SW480 (cell line): ENCODE results near the gene GRK6.
A peak's percentile ranks its signal among the peaks of the same experiment; 100 is the strongest.

Experiments
- DNase-seq: peaks from one replicate; pipeline ENCODE4 v3.0.0-alpha.2; 2016; ENCODE audit warnings: low spot score

Gene GRK6

DNA sequence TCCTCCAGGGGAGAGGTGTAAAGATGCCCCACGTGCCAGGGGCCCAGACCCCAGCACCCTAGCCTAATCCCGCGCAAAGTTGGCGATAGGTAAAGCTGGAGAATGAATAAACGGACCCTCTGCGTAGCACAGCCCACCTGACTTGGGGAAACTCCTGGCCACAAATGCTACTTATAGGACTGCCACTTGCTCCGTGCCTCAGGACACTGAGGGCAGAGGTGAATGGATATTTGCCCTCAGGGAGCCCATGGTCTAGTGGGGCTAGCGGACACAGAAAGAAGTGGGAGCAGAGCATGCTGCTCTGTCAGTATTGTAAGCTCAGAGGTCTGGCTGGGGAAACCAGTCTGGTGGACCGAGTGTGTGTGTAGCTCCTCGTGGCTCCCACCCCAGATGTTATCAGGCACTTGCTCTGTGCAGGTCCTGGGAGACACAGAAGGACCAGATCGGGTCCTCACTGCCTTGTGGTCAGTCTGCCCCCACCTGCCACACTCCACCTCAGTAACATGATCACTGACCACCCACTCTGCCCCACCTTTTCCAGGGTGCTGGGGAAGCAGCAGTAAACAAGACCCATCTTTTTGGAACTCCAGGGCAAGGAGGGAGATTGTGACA, 841 bp downstream of the GRK6 start:
- no peak for DNase-seq

DNA sequence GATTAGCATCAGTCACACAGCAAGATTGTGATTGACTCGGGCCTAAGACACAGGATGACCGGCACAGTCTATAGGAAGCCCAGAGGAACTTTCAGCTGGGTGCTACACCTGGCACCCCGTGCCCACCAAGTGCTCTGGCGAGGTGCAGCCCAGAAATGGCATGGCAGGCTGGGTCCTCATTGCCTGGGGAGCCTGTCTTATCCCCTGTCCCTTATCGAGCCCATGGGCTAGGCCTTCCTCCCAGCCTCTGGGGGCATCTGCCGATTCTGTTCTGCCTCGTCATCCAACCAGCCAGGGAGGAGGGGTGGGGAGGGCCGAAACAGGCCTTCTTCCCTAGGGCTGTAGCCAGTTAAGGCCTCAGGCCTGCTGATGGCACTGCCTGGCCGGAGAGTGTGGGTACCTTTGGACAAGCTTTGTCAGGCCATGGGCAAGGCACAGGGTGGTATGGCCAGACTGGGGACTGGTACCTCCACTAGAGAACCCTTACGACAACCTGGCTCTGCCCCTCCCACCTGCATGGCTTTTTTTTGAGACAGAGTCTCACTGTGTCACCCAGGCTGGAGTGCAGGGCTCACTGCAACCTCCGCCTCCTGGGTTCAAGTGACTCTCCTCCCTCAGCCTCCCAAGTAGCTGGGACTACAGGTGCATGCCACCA, 1.6 kb downstream of the GRK6 start:
- DNase-seq = no peak

GRCh38 chr5:177428574-177429217, 2.2 kb downstream of the GRK6 start:
- no peak for DNase-seq

GRCh38 chr5:177429248-177430040, 3.0 kb downstream of the GRK6 start:
- peak; percentile 57 for DNase-seq

DNA sequence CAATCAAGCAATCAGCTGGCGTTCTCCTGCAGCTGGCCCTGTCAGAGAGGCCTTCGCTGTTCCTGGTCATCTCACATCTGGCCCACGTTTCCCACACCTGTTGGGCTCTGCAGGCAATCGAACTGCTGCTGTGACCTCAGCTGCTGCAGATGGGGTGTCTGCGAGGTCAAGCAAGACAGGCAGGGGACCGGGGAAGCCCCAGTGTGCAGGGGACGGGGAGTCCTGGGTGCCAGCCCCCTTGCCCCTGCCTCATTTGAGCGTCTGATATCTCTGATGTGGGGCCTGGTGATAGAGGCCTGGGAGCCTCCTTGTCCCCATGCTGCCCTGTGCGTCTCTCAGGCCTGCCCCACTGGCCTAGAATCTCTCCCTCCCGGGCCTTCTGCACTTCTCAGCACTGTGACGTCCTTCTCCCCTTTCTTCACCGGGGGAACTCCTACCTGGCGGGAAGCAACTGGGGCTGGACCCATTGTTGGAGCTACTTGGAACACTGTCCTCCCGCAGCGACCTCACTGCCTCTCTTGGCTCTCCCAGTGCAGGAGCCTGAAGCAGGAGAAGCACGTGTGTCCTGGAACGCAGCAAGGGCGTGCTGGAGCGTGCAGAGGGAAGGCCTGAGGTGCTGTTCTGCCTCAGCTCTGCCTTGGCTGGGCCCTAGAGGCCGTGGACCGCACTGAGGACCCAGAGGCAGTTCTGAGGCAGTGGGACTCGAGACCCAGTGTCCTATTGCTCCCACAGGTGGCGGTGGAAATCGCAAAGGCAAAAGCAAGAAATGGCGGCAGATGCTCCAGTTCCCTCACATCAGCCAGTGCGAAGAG, 3.9 kb downstream of the GRK6 start:
- no peak for DNase-seq

DNA sequence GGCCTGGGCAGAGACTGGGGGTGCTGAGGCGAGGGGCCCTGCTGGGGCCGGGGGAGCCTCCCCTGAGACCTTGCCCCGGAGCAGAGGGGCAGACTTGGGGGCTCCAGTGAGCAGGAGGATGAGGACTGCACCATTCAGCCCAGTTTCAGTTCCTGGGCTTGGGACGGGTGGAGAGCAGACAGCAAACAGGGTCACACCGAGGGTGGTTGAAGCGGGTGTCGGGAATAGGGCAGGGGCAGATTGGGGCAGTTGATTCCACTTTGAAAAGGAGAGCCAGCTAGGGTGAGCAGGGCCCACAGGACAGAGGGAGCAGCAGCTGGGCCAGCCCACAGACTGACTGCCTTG, 4.5 kb downstream of the GRK6 start:
- peak; percentile 0 for DNase-seq

GRCh38 chr5:177431317-177432142, 5.1 kb downstream of the GRK6 start:
- peak; percentile 86 for DNase-seq

- peak; percentile 81 for DNase-seq
These were observed 5.8 kb downstream of the GRK6 start for GRCh38 chr5:177432143-177432838.

- DNase-seq = no peak
These were observed 6.6 kb downstream of the GRK6 start for GRCh38 chr5:177432839-177433657.

DNA sequence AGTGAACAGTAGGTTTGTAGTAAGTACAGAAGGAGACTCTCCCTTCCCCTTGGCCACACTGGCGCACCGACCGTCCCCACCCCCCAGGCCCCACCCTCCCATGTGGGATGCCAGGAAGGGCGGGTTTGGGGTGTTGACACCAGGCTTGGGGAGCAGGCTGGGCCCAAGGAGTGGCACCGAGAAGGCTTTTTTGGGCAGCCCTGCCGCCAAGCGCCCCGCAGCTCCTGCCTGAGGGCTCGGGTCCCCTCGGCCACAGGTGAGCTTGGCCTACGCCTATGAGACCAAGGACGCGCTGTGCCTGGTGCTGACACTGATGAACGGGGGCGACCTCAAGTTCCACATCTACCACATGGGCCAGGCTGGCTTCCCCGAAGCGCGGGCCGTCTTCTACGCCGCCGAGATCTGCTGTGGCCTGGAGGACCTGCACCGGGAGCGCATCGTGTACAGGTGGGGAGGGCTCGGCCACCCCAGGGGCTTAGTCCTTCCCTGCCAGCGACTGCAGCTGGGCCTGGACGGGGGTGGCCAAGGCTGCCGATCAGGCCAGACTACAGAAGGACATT, 7.3 kb downstream of the GRK6 start:
- no peak for DNase-seq

DNA sequence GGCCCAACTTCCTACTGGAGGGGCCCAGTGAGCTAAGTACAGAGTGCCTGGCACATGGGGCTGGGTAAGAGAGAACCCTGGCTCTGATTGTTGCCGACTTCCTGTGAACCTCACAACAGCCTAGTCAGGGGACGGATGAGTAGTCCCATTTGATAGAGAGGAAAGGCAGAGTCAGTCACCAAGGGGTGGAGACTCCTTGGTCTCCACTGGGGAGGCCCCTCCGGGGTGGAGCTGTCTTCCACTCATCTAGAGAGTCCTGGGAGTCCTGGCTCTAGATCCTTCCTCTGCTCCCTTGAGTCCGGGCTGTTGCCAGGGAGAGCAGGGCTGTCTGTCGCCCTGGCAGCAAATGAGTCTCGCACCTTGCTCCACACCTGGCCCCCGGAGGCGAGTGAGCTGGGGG, 8.0 kb downstream of the GRK6 start:
- DNase-seq = no peak

GRCh38 chr5:177434942-177435738, 8.7 kb downstream of the GRK6 start:
- peak; percentile 89 for DNase-seq

GRCh38 chr5:177435847-177436536, 9.5 kb downstream of the GRK6 start:
- no peak for DNase-seq

DNA sequence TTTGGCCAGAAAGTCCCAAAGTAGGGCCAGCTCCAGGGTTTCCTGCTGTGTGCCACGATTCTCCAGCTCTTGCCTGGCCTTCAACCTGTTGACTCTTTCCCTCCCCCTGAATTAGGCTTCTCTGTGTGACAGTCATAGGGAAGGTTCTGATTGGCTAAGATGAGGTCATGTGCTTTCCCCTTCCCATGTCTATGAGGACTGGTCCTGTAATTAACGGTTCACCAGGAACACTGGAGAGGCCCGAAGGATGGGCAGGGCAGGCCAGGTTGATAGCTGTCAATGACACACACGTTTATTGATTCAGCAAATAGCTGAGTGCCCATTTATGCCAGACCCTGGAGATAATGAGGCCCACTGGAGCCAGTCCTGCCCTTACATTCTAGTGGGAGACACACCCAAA, 11.1 kb downstream of the GRK6 start:
- DNase-seq = peak; percentile 84

- DNase-seq = no peak
These were observed 12.0 kb downstream of the GRK6 start for GRCh38 chr5:177438468-177438867.

DNA sequence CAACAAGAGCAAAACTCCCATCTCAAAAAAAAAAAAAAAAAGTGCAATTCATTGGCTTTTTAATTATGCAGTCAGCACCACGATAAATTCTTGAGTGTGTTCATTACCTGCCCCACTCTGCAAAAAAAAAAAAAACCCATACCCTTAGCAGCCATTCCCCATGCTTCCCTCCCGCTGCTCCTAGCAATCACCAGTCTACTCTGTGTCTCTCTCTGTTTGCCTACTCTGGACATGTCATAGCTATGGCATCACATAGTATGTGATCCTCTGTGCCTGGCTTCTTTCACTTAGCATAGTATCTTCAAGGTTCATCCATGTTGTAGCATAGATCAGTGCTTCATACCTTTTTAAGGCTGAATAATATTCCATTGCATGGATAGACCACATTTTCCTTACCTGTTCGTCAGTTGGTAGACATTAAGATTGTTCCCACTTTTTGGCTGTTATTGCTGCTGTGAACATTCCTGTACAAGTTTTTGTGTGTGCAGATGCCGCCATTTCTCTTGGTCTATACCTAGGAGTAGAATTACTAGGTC, 13.1 kb downstream of the GRK6 start:
- DNase-seq = no peak

DNA sequence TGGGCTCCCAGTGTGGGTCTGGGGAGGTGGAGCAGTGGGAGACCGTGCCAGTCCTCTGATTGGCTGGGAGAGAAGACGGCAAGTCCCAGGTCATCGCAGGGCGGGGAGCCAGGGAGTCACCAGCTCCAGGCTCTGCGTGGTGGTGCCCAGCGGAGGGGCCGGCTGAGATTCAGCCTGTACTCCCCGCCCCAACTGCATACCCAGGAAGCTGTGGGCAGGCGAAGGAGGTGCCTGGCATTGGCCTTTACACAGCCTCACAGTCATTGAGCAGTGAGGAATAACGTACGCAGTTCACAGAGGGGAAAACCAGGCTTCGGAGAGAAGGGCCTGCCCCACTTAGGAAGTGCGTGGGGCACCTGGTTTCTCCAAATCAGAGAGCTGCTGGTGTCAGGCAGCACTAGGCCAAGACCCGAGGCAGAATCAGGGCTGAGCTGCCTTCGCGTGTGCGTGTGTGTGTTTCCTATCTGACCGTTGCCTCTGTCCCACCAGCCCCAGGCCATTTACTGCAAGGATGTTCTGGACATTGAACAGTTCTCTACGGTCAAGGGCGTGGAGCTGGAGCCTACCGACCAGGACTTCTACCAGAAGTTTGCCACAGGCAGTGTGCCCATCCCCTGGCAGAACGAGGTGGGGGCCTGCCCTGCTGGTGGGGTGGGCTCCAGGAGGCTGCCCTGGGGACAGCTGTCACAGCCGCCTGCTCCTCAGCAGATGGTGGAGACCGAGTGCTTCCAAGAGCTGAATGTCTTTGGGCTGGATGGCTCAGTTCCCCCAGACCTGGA, 13.9 kb downstream of the GRK6 start:
- peak; percentile 16 for DNase-seq
